ENCODE data around the gene GPX3. TPM values are rescaled to one million over a fixed set of nuclear protein-coding genes. Genes with fewer than 3 reads are reported as not detected.

GPX3 gene
- total and polyA plus RNA-seq, 9 of the 15 experiments (the other 6 are each of a cell fraction or from before 2014, with no cell fraction given): 0.25 to 0.86 TPM; not detected in 7

GRCh38 chr5:151071848-151072629, 51.6 kb downstream of the GPX3 start:
- Histone ChIP-seq H3K79me2 (ENCODE audit: control insufficient read depth, insufficient read depth, low read length) (peaks cover 76% of the 10 kb centered on the region), H3K9me3 (replicated peaks; ENCODE audit: control insufficient read depth, insufficient read depth, low read depth, low read length) (no peaks in the 10 kb centered on the region), H3K9ac (ENCODE audit: insufficient read depth in 1 of 2, low read depth in 2 of 2, low read length in 2 of 2) (peak overlapping the region in 1 of 2 experiments; percentile 22; a peak in 1 of 4 replicates), H3K36me3 (ENCODE audit: control insufficient read depth, insufficient read depth, low read length) (peaks cover 27% of the 10 kb centered on the region), H3K4me1 (replicated peaks in 1 of 2; ENCODE audit: control insufficient read depth in 2 of 2, insufficient read depth in 2 of 2, low read length in 2 of 2) (peaks cover 6 to 9% of the 10 kb centered on the region in 2 experiments; a peak in 2 of 5 replicates), H3K27ac (ENCODE audit: extremely low read depth, low read depth, low read length) (no peak overlapping the region), H3K4me2 (ENCODE audit: insufficient read depth, low read length) (no peak overlapping the region), H3K27me3 (ENCODE audit: control insufficient read depth in 2 of 2, insufficient read depth in 2 of 2, low read length in 2 of 2) (no peaks in the 10 kb centered on the region; a peak in 1 of 5 replicates), H4K20me1 (replicated peaks; ENCODE audit: control insufficient read depth, insufficient read depth, low read length) (peaks cover 28% of the 10 kb centered on the region), H3K4me3 (no peak overlapping the region), H3K9me1 (ENCODE audit: control insufficient read depth, insufficient read depth, low read length) (peaks cover 9% of the 10 kb centered on the region), H2AFZ (ENCODE audit: low read depth, low read length) (no peak overlapping the region)
- ChIA-PET POLR2A (interaction anchor here (0.6 to 1.5 kb wide), 5 partner anchors 10 to 794 kb away, joined by 3 to 8 read pairs (median 3); partner anchors contain the start of gene TNIP1), CTCF (ENCODE audit: low intra/inter-chr PET ratio) (no interaction called here)
- 83% methylated on average over 10 of the region's 10 CpGs for WGBS (ENCODE audit: insufficient coverage, low coverage, missing lambda C conversion rate)
- no peak for FAIRE-seq
- no TSS peak for BruUV-seq (replicated peaks)
- TF ChIP-seq L3MBTL2 (IDR thresholded peaks at IDR 0.05) (no peak), CREB3L1 (IDR thresholded peaks at IDR 0.05; ENCODE audit: borderline replicate concordance, low read depth) (no peak), RBM25 (IDR thresholded peaks at IDR 0.05; ENCODE audit: low read depth, low read length, severe bottlenecking) (peak; percentile 9), TEAD1 (CRISPR knock-in tag; IDR thresholded peaks at IDR 0.05) (no peak), HOXB6 (CRISPR knock-in tag; IDR thresholded peaks at IDR 0.05; ENCODE audit: borderline replicate concordance) (no peak), ZNF318 (IDR thresholded peaks at IDR 0.05; ENCODE audit: borderline replicate concordance in 1 of 2, low read depth in 1 of 2) (no peak), ZNF384 (IDR thresholded peaks at IDR 0.05; ENCODE audit: low read depth, low read length) (no peak), RNF2 (IDR thresholded peaks at IDR 0.05) (no peak), ETS2 (tag; IDR thresholded peaks at IDR 0.05; ENCODE audit: borderline replicate concordance, poor library complexity, severe bottlenecking) (no peak)
- in situ Hi-C loops (cut with MboI) (no loop called here), intact Hi-C loops (cut with micrococcal nuclease) (no loop called here)
- no peak for ATAC-seq
- no peak for DNase-seq (ENCODE audit: extremely low read depth in 1 of 4, low spot score in 3 of 4)

Measured in K562 (cell line).